Stimulated activated CD4-positive, alpha-beta T cell treated with anti-CD3 and anti-CD28 coated beads, Interleukin-1b, Interleukin-23, amount 100 ng/mL, for 48 hours (primary cell): Measurements from ENCODE around the gene FADS1.
A peak's percentile ranks its signal among the peaks of the same experiment; 100 is the strongest.

ENCODE experiments used
- DNase-seq: peaks from one replicate; pipeline ENCODE4 v3.0.0-alpha.2; 2020

Gene FADS1

GRCh38 chr11:61816736-61817455 is at the start of gene FADS1:
TSS of gene FADS1 (minus strand) at chr11:61817003. CDS start at chr11:61816929, 74 bp downstream.
- DNase-seq: peak; percentile 86

GRCh38 chr11:61866231-61866957 is 49.6 kb upstream of the FADS1 start:
- no peak for DNase-seq

- DNase-seq: no peak
These were observed 48.3 kb upstream of the FADS1 start for GRCh38 chr11:61864814-61865775.

GRCh38 chr11:61863548-61864081 is 46.8 kb upstream of the FADS1 start:
- no peak for DNase-seq

- no peak for DNase-seq
These were observed 46.1 kb upstream of the FADS1 start for GRCh38 chr11:61862714-61863547.

- no peak for DNase-seq
These were observed 44.8 kb upstream of the FADS1 start for GRCh38 chr11:61861634-61862033.

- no peak for DNase-seq
These were observed 43.5 kb upstream of the FADS1 start for GRCh38 chr11:61860054-61860903.

GRCh38 chr11:61855939-61856680 is 39.3 kb upstream of the FADS1 start:
- DNase-seq: no peak

GRCh38 chr11:61854966-61855714 is 38.3 kb upstream of the FADS1 start:
- DNase-seq: no peak

- no peak for DNase-seq
These were observed 37.5 kb upstream of the FADS1 start for GRCh38 chr11:61854206-61854895.

GRCh38 chr11:61853698-61854169 is 36.9 kb upstream of the FADS1 start:
- DNase-seq: no peak

GRCh38 chr11:61851900-61852295 is 35.1 kb upstream of the FADS1 start:
- DNase-seq: no peak

- no peak for DNase-seq
These were observed 34.5 kb upstream of the FADS1 start for GRCh38 chr11:61851113-61851899.

GRCh38 chr11:61850687-61851086 is 33.9 kb upstream of the FADS1 start:
- no peak for DNase-seq

- no peak for DNase-seq
These were observed 31.8 kb upstream of the FADS1 start for GRCh38 chr11:61848631-61849030.

- DNase-seq: no peak
These were observed 31.2 kb upstream of the FADS1 start for GRCh38 chr11:61847914-61848581.

GRCh38 chr11:61846362-61847020 is 29.7 kb upstream of the FADS1 start:
- no peak for DNase-seq
